Smooth muscle cell (in vitro differentiated cells): Measurements from ENCODE around the gene GRK6. TPM values are rescaled to one million over a fixed set of nuclear protein-coding genes. Genes with fewer than 3 reads are reported as not detected.

Experiments used
- DNase-seq: peaks from one replicate; lab custom pipeline; 2025; ENCODE audit not compliant: unreplicated experiment; lab: John Stamatoyannopoulos, UW
- H2AFZ ChIP-seq: fragments of 200-600 bp; sonication (generic); 2 replicates; pipeline ENCODE4 v1.6.0; 2016; ENCODE audit warnings: antibody characterized with exemption, low read depth, mild to moderate bottlenecking
- H3F3A ChIP-seq: fragments of 200-600 bp; sonication (generic); 2 replicates; pipeline ENCODE4 v1.6.0; 2017; ENCODE audit warnings: antibody characterized with exemption, low read depth
- H3K27ac ChIP-seq: fragments of 200-600 bp; sonication (generic); 2 replicates; pipeline ENCODE4 v1.5.1; 2016; ENCODE audit warnings: low read depth, mild to moderate bottlenecking
- H3K27me3 ChIP-seq: fragments of 200-600 bp; sonication (generic); 2 replicates; pipeline ENCODE4 v1.6.1; 2016; ENCODE audit warnings: low read depth, mild to moderate bottlenecking
- H3K36me3 ChIP-seq: fragments of 200-600 bp; sonication (generic); 2 replicates; pipeline ENCODE4 v1.5.1; 2016; ENCODE audit warnings: low read depth
- H3K4me1 ChIP-seq: fragments of 200-600 bp; sonication (generic); 2 replicates; pipeline ENCODE4 v1.5.1; 2016; ENCODE audit warnings: low read depth
- H3K4me2 ChIP-seq: fragments of 200-600 bp; sonication (generic); 2 replicates; pipeline ENCODE4 v1.6.0; 2016; ENCODE audit warnings: mild to moderate bottlenecking
- H3K4me3 ChIP-seq: fragments of 200-600 bp; sonication (generic); 2 replicates; pipeline ENCODE4 v1.5.1; 2016; ENCODE audit warnings: mild to moderate bottlenecking
- H3K79me2 ChIP-seq: fragments of 200-600 bp; sonication (generic); 2 replicates; pipeline ENCODE4 v1.6.0; 2016; ENCODE audit warnings: low read depth, mild to moderate bottlenecking
- H3K9ac ChIP-seq: fragments of 200-600 bp; sonication (generic); 2 replicates; pipeline ENCODE4 v1.6.0; 2016; ENCODE audit warnings: low read depth
- H3K9me3 ChIP-seq: fragments of 200-600 bp; sonication (generic); replicated peaks from 2 replicates; pipeline ENCODE4 v1.5.1; 2016; ENCODE audit warnings: low read depth
- H4K20me1 ChIP-seq: fragments of 200-600 bp; sonication (generic); 2 replicates; pipeline ENCODE4 v1.6.0; 2016; ENCODE audit warnings: low read depth
- WGBS: methylation state at CpG from one replicate; pipeline ENCODE4 v1.1.7; 2016; ENCODE audit warnings: low lambda C conversion rate; 5-methylcytosine and 5-hydroxymethylcytosine counted together
- polyA plus RNA-seq: library from polyadenylated mRNA; unstranded; fragments of >200 nt; fragmentation: Nextera tagmentation; extraction: Ambion mirVana; gene quantifications from 2 replicates; pipeline ENCODE4 v1.2.1, GENCODE V29; 2016
- total RNA-seq: library from RNA; depleted of rRNA; stranded (reverse); fragments of >200 nt; gene quantifications from 2 replicates; pipeline ENCODE4 v1.2.3, GENCODE V29; 2014
- TF ChIP-seq, protein P1 (sequence below): fragments of 200-600 bp; sonication (generic); IDR thresholded peaks from 2 replicates; pipeline ENCODE4 v1.5.1; 2017; ENCODE audit warnings: borderline replicate concordance, mild to moderate bottlenecking, antibody characterized with exemption; ENCODE audit not compliant: insufficient read depth, poor library complexity, severe bottlenecking

GRK6 gene
- total and polyA plus RNA-seq, 2 experiments from 2014 or later: 20.8 to 28.5 TPM

DNA sequence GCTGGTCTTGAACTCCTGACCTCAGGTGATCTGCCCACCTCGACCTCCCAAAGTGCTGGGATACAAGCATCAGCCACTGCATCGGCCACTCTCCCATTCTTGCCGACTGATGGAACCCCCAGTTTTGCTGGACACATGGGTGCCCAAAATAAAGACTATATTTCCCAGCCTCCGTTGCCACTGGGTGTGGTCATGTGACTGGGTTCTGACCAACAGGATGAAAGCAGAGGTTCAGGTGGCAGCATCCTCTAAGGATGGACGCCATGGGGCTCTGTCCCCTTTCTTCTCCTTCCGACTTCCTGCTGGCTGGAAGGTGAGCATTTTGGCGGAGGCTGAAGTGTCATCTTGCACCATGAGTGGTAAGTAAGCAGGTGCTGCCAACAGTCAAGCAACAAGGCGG, 60.7 kb downstream of the GRK6 start:
- Histone ChIP-seq H3F3A (peaks cover 47% of the 10 kb centered on the region), H4K20me1 (peaks cover 100% of the 10 kb centered on the region), H3K27ac (no peak overlapping the region), H3K4me2 (no peak overlapping the region), H3K9me3 (no peaks in the 10 kb centered on the region), H3K4me1 (peaks cover 6% of the 10 kb centered on the region), H3K9ac (no peak overlapping the region), H2AFZ (no peak overlapping the region), H3K27me3 (no peaks in the 10 kb centered on the region), H3K4me3 (no peak overlapping the region), H3K36me3 (no peaks in the 10 kb centered on the region), H3K79me2 (peaks cover 22% of the 10 kb centered on the region)
- TF ChIP-seq, protein P1, sequence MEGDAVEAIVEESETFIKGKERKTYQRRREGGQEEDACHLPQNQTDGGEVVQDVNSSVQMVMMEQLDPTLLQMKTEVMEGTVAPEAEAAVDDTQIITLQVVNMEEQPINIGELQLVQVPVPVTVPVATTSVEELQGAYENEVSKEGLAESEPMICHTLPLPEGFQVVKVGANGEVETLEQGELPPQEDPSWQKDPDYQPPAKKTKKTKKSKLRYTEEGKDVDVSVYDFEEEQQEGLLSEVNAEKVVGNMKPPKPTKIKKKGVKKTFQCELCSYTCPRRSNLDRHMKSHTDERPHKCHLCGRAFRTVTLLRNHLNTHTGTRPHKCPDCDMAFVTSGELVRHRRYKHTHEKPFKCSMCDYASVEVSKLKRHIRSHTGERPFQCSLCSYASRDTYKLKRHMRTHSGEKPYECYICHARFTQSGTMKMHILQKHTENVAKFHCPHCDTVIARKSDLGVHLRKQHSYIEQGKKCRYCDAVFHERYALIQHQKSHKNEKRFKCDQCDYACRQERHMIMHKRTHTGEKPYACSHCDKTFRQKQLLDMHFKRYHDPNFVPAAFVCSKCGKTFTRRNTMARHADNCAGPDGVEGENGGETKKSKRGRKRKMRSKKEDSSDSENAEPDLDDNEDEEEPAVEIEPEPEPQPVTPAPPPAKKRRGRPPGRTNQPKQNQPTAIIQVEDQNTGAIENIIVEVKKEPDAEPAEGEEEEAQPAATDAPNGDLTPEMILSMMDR: no peak
- 100% methylated on average over 8 of the region's 8 CpGs for WGBS
- DNase-seq: no peak

DNA sequence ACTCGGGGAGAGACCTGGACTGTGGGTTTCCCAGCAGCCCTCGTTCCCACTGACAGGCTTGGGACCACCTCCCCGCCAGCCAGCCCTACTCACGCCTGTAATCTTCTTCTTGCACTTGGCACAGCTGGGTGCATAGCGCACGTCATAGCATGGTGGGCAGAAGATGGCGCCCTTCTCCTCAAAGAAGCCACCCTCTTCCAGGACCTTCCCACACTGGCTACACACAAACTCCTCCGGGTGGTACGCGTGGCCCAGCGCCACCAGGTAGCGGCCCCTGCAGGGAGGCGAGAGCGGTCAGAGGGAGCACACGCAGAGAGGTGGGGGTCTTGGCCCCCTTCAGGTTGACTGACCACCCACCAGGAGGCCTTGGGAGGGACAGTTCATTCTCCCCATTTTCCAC, 61.5 kb downstream of the GRK6 start:
- Histone ChIP-seq H3K4me2 (no peak overlapping the region), H3K9ac (no peak overlapping the region), H3K27me3 (no peaks in the 10 kb centered on the region), H3K9me3 (no peaks in the 10 kb centered on the region), H3K4me3 (no peak overlapping the region), H2AFZ (no peak overlapping the region), H3K27ac (no peak overlapping the region), H3K4me1 (peaks cover 6% of the 10 kb centered on the region), H3K36me3 (no peaks in the 10 kb centered on the region), H3F3A (peaks cover 50% of the 10 kb centered on the region), H4K20me1 (peaks cover 100% of the 10 kb centered on the region), H3K79me2 (peaks cover 30% of the 10 kb centered on the region)
- TF ChIP-seq, protein P1: no peak
- WGBS: 97% methylated on average over 15 of the region's 15 CpGs
- no peak for DNase-seq

DNA sequence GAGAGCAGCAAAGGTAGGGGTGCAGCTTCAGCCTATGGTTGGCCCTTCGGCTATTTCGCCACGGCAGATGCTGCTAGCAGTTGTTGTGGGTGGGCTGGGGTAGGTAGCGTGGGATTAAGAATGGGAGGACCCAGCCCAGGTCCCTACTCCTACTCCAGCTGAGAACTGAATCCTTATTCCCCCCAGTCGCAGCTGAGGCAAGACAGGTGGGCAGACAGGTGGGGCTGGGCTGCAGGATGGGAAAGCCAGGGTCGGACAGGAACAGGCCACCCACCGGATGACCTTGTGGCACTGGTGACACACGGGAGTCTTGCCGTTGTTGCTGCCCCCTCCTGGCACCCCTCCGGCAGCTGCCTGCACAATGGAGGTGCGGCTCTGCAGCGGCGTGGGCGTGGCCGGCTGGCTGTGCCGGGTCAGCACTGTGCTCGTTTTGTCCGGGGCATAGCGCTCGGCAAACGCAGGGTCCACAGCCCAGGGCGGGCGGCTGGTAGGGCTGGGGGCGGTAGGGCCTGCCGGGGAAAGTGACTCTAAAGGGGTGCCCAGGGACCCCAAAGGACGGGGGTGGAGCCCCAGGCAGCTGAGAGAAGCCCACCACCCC, 62.7 kb downstream of the GRK6 start:
- Histone ChIP-seq H2AFZ (no peak overlapping the region), H4K20me1 (peaks cover 100% of the 10 kb centered on the region), H3K9ac (no peak overlapping the region), H3K36me3 (no peaks in the 10 kb centered on the region), H3K4me3 (no peak overlapping the region), H3K4me1 (peaks cover 16% of the 10 kb centered on the region), H3K9me3 (no peaks in the 10 kb centered on the region), H3F3A (peaks cover 50% of the 10 kb centered on the region), H3K4me2 (no peak overlapping the region), H3K27ac (no peak overlapping the region), H3K79me2 (peaks cover 43% of the 10 kb centered on the region), H3K27me3 (no peaks in the 10 kb centered on the region)
- DNase-seq: no peak
- WGBS: 90% methylated on average over 23 of the region's 26 CpGs
- TF ChIP-seq, protein P1: no peak

DNA sequence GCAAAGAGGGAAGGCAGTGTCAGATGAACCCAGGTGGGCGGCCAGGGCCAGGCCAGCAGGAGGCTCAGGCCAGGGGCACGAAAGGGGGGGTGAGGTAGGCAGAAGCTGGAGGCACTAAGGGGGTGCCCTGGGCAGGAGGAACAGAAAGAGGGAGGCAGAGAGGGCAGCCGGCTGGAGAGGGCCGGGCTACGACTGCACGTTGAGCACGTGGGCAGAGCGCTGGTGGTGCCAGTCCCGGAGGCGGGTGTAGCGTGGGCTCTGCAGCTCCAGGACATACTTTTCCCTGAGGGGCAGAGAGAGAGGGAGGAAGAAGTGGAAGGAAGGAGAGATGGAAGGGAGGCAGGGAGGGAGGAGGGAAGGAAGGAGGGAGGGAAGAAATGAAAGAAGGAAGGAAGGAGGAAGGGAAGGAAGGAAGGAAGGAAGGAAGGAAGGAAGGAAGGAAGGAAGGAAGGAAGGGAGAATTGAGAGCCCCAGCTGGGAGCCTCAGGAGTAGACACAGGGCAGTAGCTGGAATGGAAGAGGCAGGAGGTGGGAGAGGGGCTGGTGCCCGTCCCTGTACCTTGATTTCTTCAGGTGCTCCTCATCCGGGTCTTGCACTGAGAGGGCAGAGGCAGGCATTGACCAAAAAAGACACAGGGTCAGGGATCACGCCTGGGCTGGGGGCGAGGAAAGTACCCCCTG, 64.0 kb downstream of the GRK6 start:
- Histone ChIP-seq H3K9ac (no peak overlapping the region), H3K9me3 (no peaks in the 10 kb centered on the region), H3K27ac (no peak overlapping the region), H3K4me3 (no peak overlapping the region), H3K4me1 (peaks cover 25% of the 10 kb centered on the region), H3F3A (peaks cover 38% of the 10 kb centered on the region), H3K36me3 (no peaks in the 10 kb centered on the region), H3K79me2 (peaks cover 44% of the 10 kb centered on the region), H3K27me3 (no peaks in the 10 kb centered on the region), H4K20me1 (peaks cover 90% of the 10 kb centered on the region), H2AFZ (no peak overlapping the region), H3K4me2 (no peak overlapping the region)
- TF ChIP-seq, protein P1: no peak
- 98% methylated on average over 15 of the region's 15 CpGs for WGBS
- no peak for DNase-seq
